H1 (cell line): ENCODE results near the gene TBC1D16. TPM values are rescaled to one million over a fixed set of nuclear protein-coding genes. Genes with fewer than 3 reads are reported as not detected.

ENCODE experiments used
- CTCF ChIA-PET: fragments of 300-600 bp; sonication (Branson Sonifier 250); formaldehyde crosslinking; loops from one replicate; lab custom pipeline; 2021; ENCODE audit not compliant: partially characterized antibody; lab: Charles Lee
- POLR2A ChIA-PET: fragments of 300-600 bp; sonication (Branson Sonifier 250); formaldehyde crosslinking; loops from one replicate; lab custom pipeline; 2021; ENCODE audit warnings: inconsistent platforms; ENCODE audit not compliant: partially characterized antibody; lab: Charles Lee
- DNase-seq, 2 experiments: peaks; one replicate each; pipeline versions ENCODE4 v3.0.0 to v3.0.0-alpha.2; 2010 to 2022; ENCODE audit warnings: low spot score in 2 of 2, low read depth in 1 of 2, mixed read lengths in 1 of 2
- FAIRE-seq: peaks from 2 replicates; lab custom pipeline; 2011; peaks lifted over from hg19 to GRCh38; lab: Jason Lieb, UNC
- H2AFZ ChIP-seq: 2 replicates; pipeline ENCODE4 v1.8.1; 2012; ENCODE audit warnings: low read length, inconsistent platforms
- H2AK5ac ChIP-seq: 2 replicates; pipeline ENCODE4 v1.6.1; 2013; ENCODE audit warnings: low read depth, low read length
- H2BK120ac ChIP-seq: replicated peaks from 2 replicates; pipeline ENCODE3; 2013; ENCODE audit warnings: low read depth, low read length, inconsistent platforms
- H2BK12ac ChIP-seq: 2 replicates; pipeline ENCODE4 v1.6.1; 2013; ENCODE audit warnings: low read depth, low read length
- H2BK15ac ChIP-seq: 2 replicates; pipeline ENCODE4 v1.6.1; 2013; ENCODE audit warnings: low read length
- H2BK20ac ChIP-seq: 2 replicates; pipeline ENCODE4 v1.6.1; 2013; ENCODE audit warnings: low read length
- H2BK5ac ChIP-seq: 2 replicates; pipeline ENCODE4 v1.6.1; 2013; ENCODE audit warnings: low read depth, low read length
- H3K14ac ChIP-seq: 2 replicates; pipeline ENCODE4 v1.6.1; 2013; ENCODE audit warnings: inconsistent platforms; ENCODE audit not compliant: insufficient read length
- H3K18ac ChIP-seq: 2 replicates; pipeline ENCODE4 v1.6.1; 2013; ENCODE audit warnings: low read length; ENCODE audit errors: extremely low read depth
- H3K23ac ChIP-seq: 2 replicates; pipeline ENCODE4 v1.6.1; 2013; ENCODE audit warnings: inconsistent platforms; ENCODE audit not compliant: insufficient read length
- H3K23me2 ChIP-seq: 2 replicates; pipeline ENCODE4 v1.6.1; 2013; ENCODE audit warnings: low read depth, low read length
- H3K27ac ChIP-seq: 2 replicates; pipeline ENCODE4 v1.6.1; 2011; ENCODE audit warnings: low read depth, low read length, inconsistent platforms
- H3K27me3 ChIP-seq, 4 experiments: replicated peaks in 1 of 4; 1 replicate in 1 of 4; 2 replicates in 3 of 4; pipeline versions ENCODE4 v1.6.1 to v1.8.1; 2011 to 2013; ENCODE audit warnings: low read length in 3 of 4, mild to moderate bottlenecking in 3 of 4, inconsistent platforms in 2 of 4, mixed read lengths in 2 of 4, moderate library complexity in 1 of 4; ENCODE audit not compliant: control insufficient read depth in 3 of 4, insufficient read depth in 3 of 4; ENCODE audit errors: extremely low read depth in 1 of 4
- H3K36me3 ChIP-seq, 4 experiments: 2 replicates each; pipeline versions ENCODE4 v1.6.1 to v1.8.1; 2011 to 2013; ENCODE audit warnings: mild to moderate bottlenecking in 4 of 4, low read length in 3 of 4, moderate library complexity in 2 of 4, control low read depth in 1 of 4, inconsistent platforms in 1 of 4; ENCODE audit not compliant: insufficient read depth in 4 of 4, control insufficient read depth in 2 of 4
- H3K4ac ChIP-seq: replicated peaks from 2 replicates; pipeline ENCODE3; 2013; ENCODE audit warnings: low read length, low read depth, mixed read lengths, inconsistent platforms; ENCODE audit not compliant: insufficient read length
- H3K4me1 ChIP-seq, 4 experiments: replicated peaks in 1 of 4; 1 replicate in 1 of 4; 2 replicates in 3 of 4; pipeline versions ENCODE4 v1.6.1 to v1.8.1; 2011 to 2013; ENCODE audit warnings: low read length in 3 of 4, inconsistent platforms in 2 of 4, mixed read lengths in 1 of 4; ENCODE audit not compliant: insufficient read depth in 4 of 4, control insufficient read depth in 3 of 4
- H3K4me2 ChIP-seq, 2 experiments: 2 replicates each; pipeline versions ENCODE4 v1.6.1 to v1.8.1; 2011 to 2013; ENCODE audit warnings: low read depth in 2 of 2, low read length in 2 of 2, control low read depth in 1 of 2, inconsistent platforms in 1 of 2, mild to moderate bottlenecking in 1 of 2; ENCODE audit not compliant: insufficient read depth in 1 of 2
- H3K4me3 ChIP-seq, 4 experiments: fragments of 200-600, 300-600 bp in 1 of 4; sonication (generic), shearing (Covaris generic), sonication (Bioruptor Twin) in 1 of 4; 2 replicates each; pipeline versions ENCODE4 v1.5.1 to v1.8.1; 2011 to 2016; ENCODE audit warnings: low read length in 4 of 4, low read depth in 3 of 4, control low read depth in 2 of 4, inconsistent platforms in 2 of 4, mild to moderate bottlenecking in 2 of 4, mixed read lengths in 1 of 4, moderate library complexity in 1 of 4; ENCODE audit not compliant: insufficient read depth in 2 of 4; ENCODE audit errors: extremely low read depth in 1 of 4
- H3K56ac ChIP-seq: replicated peaks from 2 replicates; pipeline ENCODE3; 2013; ENCODE audit warnings: low read depth, mild to moderate bottlenecking, mixed read lengths, low read length, inconsistent platforms; ENCODE audit not compliant: insufficient read length
- H3K79me1 ChIP-seq: 2 replicates; pipeline ENCODE4 v1.6.1; 2013; ENCODE audit warnings: low read depth, low read length, control low read depth
- H3K79me2 ChIP-seq, 2 experiments: 2 replicates each; pipeline versions ENCODE4 v1.6.1 to v1.8.1; 2012 to 2013; ENCODE audit warnings: low read length in 2 of 2, mild to moderate bottlenecking in 2 of 2, inconsistent platforms in 1 of 2; ENCODE audit not compliant: insufficient read depth in 2 of 2, control insufficient read depth in 1 of 2
- H3K9ac ChIP-seq, 4 experiments: replicated peaks in 1 of 4; 1 replicate in 1 of 4; 2 replicates in 3 of 4; pipeline versions ENCODE4 v1.6.1 to v1.8.1; 2011 to 2013; ENCODE audit warnings: low read depth in 3 of 4, low read length in 3 of 4, control low read depth in 2 of 4, mild to moderate bottlenecking in 2 of 4, moderate library complexity in 2 of 4, inconsistent platforms in 1 of 4; ENCODE audit errors: extremely low read depth in 1 of 4
- H3K9me3 ChIP-seq, 2 experiments: 2 replicates each; pipeline versions ENCODE4 v1.6.1 to v1.8.1; 2012 to 2013; ENCODE audit warnings: mild to moderate bottlenecking in 2 of 2, moderate library complexity in 2 of 2, control low read depth in 1 of 2, inconsistent platforms in 1 of 2, low read depth in 1 of 2, low read length in 1 of 2, mixed read lengths in 1 of 2; ENCODE audit not compliant: insufficient read depth in 2 of 2
- H4K20me1 ChIP-seq, 2 experiments: replicated peaks in 1 of 2; 2 replicates each; pipeline versions ENCODE3 to v1.8.1; 2011 to 2013; ENCODE audit warnings: inconsistent platforms in 2 of 2, low read length in 2 of 2, mild to moderate bottlenecking in 1 of 2; ENCODE audit not compliant: insufficient read depth in 2 of 2, control insufficient read depth in 1 of 2
- H4K5ac ChIP-seq: 2 replicates; pipeline ENCODE4 v1.6.1; 2013; ENCODE audit warnings: low read length, low read depth, mixed read lengths, inconsistent platforms; ENCODE audit not compliant: insufficient read length
- H4K8ac ChIP-seq: 2 replicates; pipeline ENCODE4 v1.8.0; 2013; ENCODE audit warnings: mild to moderate bottlenecking, moderate library complexity, low read length, inconsistent platforms; ENCODE audit not compliant: insufficient read depth; ENCODE audit errors: extremely low read depth
- H4K91ac ChIP-seq: replicated peaks from 2 replicates; pipeline ENCODE3; 2013; ENCODE audit warnings: low read length, mixed read lengths, inconsistent platforms; ENCODE audit not compliant: insufficient read length
- YY1 ChIP-seq: IDR thresholded peaks from 2 replicates; pipeline ENCODE4 v1.6.1; 2011; ENCODE audit warnings: low read depth, mild to moderate bottlenecking, low read length
- WGBS, 2 experiments: shearing (Covaris generic) in 1 of 2; methylation state at CpG; one replicate each; pipeline versions ENCODE4 v1.1.6 to v1.1.7; 2013 to 2015; ENCODE audit warnings: low lambda C conversion rate in 2 of 2, mixed read lengths in 2 of 2, inconsistent platforms in 1 of 2, low coverage in 1 of 2, missing lambda C conversion rate in 1 of 2; ENCODE audit not compliant: insufficient replicate concordance in 2 of 2, insufficient coverage in 1 of 2, insufficient read length in 1 of 2; ENCODE audit errors: extremely low coverage in 1 of 2, missing lambda C conversion rate in 1 of 2; 5-methylcytosine and 5-hydroxymethylcytosine counted together
- polyA plus RNA-seq, 7 experiments: library from polyadenylated mRNA; depleted of rRNA in 3 of 7; stranded (reverse) in 5 of 7; unstranded in 2 of 7; fragments of >200 nt in 5 of 7; fragments of 200-250 nt in 2 of 7; gene quantifications; 1 replicate in 5 of 7; 2 replicates in 1 of 7; 4 replicates in 1 of 7; pipeline versions ENCODE4 v1.2.1 to v1.2.3, GENCODE V29; 2011 to 2013; ENCODE audit warnings: missing spikeins in 2 of 7, mixed read lengths in 2 of 7
- total RNA-seq: library from RNA; stranded (reverse); fragmentation: NEBNext Ultra II Directional; extraction: Animal tissue kit (Norgen Biotek cat#: 25700); gene quantifications from 2 replicates; pipeline ENCODE4 v1.2.1, GENCODE V29; 2021
- TF ChIP-seq, protein P1 (sequence below), 3 experiments: IDR thresholded peaks; 1 replicate in 2 of 3; 2 replicates in 1 of 3; pipeline versions ENCODE4 v1.5.1 to v1.6.1; 2011; ENCODE audit warnings: low read length in 3 of 3, mild to moderate bottlenecking in 3 of 3, inconsistent platforms in 2 of 3, low read depth in 1 of 3, moderate library complexity in 1 of 3; ENCODE audit not compliant: insufficient read depth in 1 of 3; ENCODE audit errors: control extremely low read depth in 1 of 3

The TBC1D16 gene
- total and polyA plus RNA-seq, 2 of the 8 experiments (the other 6 are each of a cell fraction or from before 2014, with no cell fraction given) = 21.1 to 109 TPM

DNA sequence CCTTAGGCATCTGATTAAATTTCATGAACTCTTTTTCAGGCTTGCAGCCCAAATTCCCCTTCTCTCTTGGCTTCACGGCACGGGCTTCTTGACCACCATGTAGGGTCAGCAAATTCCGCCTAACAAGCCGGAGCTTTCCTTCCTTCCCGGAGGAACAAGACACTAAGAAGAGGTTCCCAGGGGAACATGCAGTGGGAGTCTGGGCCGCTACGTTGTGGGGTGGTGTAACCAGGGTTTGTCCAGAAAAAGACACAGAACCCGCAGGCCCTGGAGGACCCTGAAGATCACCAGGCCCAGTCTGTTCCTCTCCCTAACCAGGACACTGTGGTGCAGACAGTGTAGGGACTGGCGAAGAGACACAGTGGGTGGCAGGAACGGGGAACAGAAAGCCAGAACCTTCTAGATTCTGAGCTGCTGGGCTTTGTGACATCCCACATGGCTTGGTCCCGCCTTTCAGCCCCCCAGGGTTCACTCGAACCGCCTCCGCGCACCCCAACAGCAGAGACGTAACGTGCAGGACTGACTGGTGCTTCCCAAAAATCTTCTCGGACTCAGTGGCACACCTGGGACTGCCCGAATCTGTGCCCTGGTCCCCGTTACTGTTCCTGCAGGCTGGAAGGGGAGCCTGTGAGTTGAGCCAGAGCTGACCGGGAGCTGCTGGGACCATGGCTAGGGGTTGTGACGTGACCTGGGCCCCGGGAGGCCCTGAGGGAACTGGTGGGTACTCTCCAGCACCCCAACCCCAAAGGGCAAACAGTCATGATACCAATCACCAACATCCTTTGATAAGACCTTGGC, 55.2 kb downstream of the TBC1D16 start:
- Histone ChIP-seq H3K9ac (no peak overlapping the region), H3K4ac (no peak overlapping the region), H2BK120ac (no peak overlapping the region), H3K79me2 (peaks cover 0 to 14% of the 10 kb centered on the region in 2 experiments; a peak in 1 of 4 replicates), H3K4me1 (peaks cover 0 to 6% (median 2%) of the 10 kb centered on the region in 4 experiments; a peak in 4 of 7 replicates), H3K4me3 (no peak overlapping the region), H2AFZ (no peak overlapping the region), H2BK5ac (no peak overlapping the region), H3K14ac (no peak overlapping the region), H3K56ac (no peak overlapping the region), H3K23ac (no peak overlapping the region), H3K9me3 (no peaks in the 10 kb centered on the region), H4K20me1 (peaks cover 10 to 16% of the 10 kb centered on the region in 2 experiments), H3K27ac (no peak overlapping the region), H3K23me2 (no peaks in the 10 kb centered on the region), H2BK12ac (no peak overlapping the region), H3K4me2 (no peak overlapping the region), H3K18ac (no peak overlapping the region), H3K36me3 (peaks cover 0 to 3% (median 0%) of the 10 kb centered on the region in 4 experiments; a peak in 1 of 8 replicates), H3K27me3 (no peaks in the 10 kb centered on the region; a peak in 1 of 7 replicates), H3K79me1 (peaks cover 17% of the 10 kb centered on the region), H4K5ac (no peak overlapping the region), H2BK20ac (no peak overlapping the region), H2BK15ac (no peak overlapping the region), H4K8ac (no peak overlapping the region), H2AK5ac (no peak overlapping the region), H4K91ac (no peak overlapping the region)
- 95% methylated on average over 23 of the region's 23 CpGs; no CpG with 5 or more reads in 1 of the 2 experiments for WGBS, 2 experiments
- ChIA-PET CTCF (interaction anchor here (0.6 to 11.3 kb wide), 8 partner anchors 8 to 1917 kb away, joined by 3 to 187 read pairs (median 3); no protein-coding TSS in a partner anchor), POLR2A (interaction anchor here (0.6 to 2.4 kb wide), 4 partner anchors 11 to 43 kb away, joined by 3 to 6 read pairs (median 3); no protein-coding TSS in a partner anchor)
- DNase-seq = no peak
- TF ChIP-seq, protein P1, sequence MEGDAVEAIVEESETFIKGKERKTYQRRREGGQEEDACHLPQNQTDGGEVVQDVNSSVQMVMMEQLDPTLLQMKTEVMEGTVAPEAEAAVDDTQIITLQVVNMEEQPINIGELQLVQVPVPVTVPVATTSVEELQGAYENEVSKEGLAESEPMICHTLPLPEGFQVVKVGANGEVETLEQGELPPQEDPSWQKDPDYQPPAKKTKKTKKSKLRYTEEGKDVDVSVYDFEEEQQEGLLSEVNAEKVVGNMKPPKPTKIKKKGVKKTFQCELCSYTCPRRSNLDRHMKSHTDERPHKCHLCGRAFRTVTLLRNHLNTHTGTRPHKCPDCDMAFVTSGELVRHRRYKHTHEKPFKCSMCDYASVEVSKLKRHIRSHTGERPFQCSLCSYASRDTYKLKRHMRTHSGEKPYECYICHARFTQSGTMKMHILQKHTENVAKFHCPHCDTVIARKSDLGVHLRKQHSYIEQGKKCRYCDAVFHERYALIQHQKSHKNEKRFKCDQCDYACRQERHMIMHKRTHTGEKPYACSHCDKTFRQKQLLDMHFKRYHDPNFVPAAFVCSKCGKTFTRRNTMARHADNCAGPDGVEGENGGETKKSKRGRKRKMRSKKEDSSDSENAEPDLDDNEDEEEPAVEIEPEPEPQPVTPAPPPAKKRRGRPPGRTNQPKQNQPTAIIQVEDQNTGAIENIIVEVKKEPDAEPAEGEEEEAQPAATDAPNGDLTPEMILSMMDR (IDR thresholded peaks at IDR 0.05; ENCODE audit: control extremely low read depth in 1 of 3, insufficient read depth in 1 of 3, low read depth in 1 of 3, low read length in 3 of 3) = 0 out of 4 replicates have a peak, but pooled peaks of 1 of the 3 experiments have one; percentile 1
- TF ChIP-seq YY1 = no peak
- FAIRE-seq = no peak
